GM21515 (cell line): ENCODE results near the gene FGF1.

Experiments
- ATAC-seq: cut with Tn5 transposase; IDR thresholded peaks from one replicate; pipeline ENCODE4 v1.9.1; 2021; ENCODE audit not compliant: unreplicated experiment

Gene FGF1

GRCh38 chr5:142615948-142616347 lies 69.9 kb downstream of the FGF1 start:
- ATAC-seq = no peak

- no peak for ATAC-seq
These were observed 71.8 kb downstream of the FGF1 start for GRCh38 chr5:142614054-142614453.

DNA sequence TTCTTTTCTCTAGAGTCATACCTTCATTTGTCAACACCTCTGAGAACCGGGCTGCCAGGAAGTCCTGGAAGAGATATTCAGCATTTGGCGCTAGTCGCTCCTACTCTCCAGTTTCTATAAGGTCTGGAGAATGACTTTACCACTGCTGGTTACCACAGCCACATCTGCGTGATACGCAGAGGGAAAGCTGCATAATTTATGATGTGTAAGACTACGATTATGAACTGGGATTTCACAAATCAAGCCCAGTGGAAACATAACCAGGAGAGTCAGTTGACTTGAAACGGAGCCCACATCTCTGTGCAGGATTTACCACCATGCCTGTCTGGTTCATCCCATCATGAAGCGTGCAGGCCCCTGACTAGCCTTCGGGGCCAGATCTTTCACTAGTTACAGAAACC lies 72.6 kb downstream of the FGF1 start:
- no peak for ATAC-seq

DNA sequence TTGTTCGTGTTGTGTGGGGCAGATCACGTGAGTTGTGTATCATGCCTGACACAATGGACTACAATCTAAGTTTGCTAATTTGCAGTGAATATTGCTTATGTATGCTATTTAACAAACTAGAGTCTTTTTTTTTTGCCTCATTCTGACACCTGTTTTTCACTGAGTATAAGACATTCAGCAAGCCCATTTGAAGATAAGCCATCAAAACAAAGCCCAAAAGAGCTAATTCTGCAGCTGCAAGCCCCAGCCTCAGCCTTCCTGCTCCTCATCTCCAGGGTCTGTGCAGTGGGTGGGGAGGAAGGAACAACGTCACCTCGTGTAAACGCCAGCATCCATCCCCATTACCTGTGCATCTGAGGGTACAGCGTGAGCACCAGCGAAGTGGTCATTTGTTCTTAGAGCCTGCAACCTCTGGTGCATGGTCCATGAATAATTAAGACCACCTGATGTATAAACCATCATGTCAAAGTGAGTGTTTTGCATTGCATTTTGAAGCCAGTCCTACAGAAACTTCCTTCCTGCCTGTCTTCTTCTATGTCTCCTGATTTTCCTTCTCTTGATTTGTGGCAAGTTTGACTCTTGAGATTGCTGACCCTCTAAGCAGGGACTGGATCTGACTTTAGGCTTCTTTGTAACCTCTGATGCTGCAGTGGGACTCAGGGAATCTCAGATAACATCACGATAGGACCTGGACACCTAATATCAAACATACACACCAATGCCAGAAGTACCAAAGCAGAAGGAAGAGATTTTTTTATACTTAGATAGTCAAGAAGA lies 73.2 kb downstream of the FGF1 start:
- ATAC-seq = no peak

DNA sequence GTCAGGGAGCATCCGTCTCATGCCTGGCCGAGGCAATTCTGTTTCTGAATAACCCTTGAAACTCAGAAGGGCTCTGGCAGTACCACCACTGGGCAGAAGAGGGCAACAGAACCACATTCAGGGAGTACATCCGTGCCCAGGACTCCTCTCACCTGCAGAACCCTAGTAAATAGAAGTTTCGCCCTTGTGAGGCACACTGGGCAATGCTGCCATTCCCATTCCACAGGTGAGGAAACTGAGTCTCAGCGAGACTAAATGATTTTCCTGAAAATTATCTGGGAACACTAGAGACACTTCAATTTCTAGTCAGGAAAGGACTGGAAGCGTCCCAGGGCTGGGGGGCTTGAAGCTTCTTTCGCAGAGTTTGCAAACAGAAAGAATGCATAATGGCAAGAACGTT lies 74.7 kb downstream of the FGF1 start:
- peak; percentile 88 for ATAC-seq

- no peak for ATAC-seq
These were observed 75.5 kb downstream of the FGF1 start for GRCh38 chr5:142610176-142611001.

GRCh38 chr5:142609142-142609541 lies 76.7 kb downstream of the FGF1 start:
- no peak for ATAC-seq

DNA sequence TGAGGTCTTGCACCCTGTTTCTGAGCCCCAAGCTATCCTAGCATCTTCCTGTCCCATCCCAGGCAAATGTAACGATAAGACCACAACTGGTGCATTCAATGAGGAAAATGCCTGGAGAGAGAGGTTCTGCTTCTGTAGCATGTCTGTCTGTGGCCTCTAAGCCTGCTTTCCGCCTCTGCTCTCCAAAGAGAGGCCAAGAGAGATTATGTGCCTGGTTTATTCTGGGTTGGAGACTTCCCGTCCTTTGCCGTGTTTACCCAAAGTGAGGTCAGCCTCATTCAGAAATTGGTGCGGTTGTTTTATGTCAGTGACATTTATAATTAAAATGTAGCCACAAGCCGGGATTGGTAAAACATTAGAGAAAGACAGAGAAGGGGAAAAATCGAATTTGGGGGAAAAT lies 77.8 kb downstream of the FGF1 start:
- no peak for ATAC-seq

DNA sequence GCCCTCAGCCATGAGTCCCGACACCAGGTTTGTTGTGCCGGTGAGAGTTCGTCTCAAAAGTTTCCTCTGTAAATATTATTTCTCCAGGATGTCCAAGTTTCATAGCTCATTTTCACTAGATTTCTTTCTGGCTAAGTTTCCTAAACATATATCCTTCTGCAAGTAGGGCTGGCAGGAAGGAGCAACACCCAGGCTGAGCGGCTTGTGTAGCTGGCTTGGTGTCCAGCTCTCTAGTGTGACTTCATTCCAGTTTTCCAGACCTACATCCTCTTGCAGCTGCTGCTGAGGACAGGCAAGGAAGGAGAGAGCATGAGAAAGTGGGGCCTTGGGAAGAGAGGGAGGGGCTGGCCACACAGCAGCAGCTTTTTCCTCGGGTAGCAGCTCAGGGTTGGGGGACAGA lies 80.3 kb downstream of the FGF1 start:
- ATAC-seq = no peak

DNA sequence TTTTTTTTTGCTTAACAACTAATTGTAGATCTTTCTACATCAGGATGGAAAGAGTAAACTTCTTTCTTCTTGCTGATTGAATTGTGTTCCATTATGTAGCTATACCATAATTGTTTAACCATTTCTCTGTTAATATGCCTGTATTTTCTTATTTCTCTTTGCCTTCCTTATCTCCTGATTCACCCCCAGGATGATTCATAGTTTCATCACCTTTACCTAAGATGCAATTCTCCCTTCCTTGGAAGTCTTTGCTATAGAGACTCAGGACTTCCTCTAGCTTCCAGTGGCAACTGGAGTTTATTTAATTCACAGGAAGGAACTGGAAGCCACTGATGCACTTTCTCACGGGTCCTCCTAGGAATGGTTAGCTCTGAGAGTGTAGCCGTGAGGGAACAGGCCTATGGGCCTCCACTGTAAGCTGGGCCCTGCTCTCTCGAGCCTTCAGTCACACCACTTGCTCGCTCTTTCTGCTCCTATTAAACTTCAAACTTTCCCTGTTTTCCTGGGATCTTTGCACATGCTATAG lies 83.1 kb downstream of the FGF1 start:
- ATAC-seq = no peak

DNA sequence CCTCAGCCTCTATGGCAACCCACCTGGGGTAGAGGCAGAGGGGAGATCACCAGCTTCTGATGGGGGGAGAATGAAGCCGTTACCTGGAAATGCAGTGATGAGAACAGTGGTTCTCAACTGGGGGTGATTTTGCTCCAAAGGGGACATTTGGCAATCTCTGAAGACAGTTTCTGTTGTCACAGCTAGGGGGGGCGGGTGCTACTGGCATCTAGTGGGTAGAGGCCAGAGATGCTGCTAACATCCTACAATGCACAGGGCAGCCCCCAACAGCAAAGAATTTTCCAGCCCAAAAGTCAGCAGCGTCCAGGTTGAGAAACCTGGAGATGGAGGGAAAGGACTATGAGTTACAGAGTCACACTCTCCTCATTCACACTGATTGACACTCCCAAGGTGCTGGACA lies 84.5 kb downstream of the FGF1 start:
- ATAC-seq = no peak

- ATAC-seq = no peak
These were observed 85.1 kb downstream of the FGF1 start for GRCh38 chr5:142600611-142601358.

DNA sequence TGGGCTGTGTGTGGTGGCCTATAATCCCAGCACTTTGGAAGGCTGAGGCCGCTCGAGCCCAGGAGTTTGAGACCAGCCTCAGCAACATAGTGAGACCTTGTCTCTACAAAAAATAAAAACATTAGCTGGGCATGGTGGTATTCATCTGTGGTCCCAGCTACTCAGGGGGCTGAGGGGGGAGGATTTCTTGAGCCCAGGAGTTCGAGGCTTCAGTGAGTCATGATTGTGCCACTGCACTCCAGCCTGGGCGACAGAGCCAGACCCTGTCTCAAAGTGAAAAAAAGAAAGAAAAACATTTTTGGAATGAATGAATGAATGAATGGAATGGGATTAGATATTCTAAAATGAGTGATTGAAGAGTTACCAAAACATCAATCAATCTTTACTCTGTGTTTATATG lies 85.8 kb downstream of the FGF1 start:
- ATAC-seq = no peak

GRCh38 chr5:142598338-142598700 lies 87.6 kb downstream of the FGF1 start:
- no peak for ATAC-seq

- no peak for ATAC-seq
These were observed 88.1 kb downstream of the FGF1 start for GRCh38 chr5:142597546-142598337.

GRCh38 chr5:142597025-142597424 lies 88.9 kb downstream of the FGF1 start:
- no peak for ATAC-seq

DNA sequence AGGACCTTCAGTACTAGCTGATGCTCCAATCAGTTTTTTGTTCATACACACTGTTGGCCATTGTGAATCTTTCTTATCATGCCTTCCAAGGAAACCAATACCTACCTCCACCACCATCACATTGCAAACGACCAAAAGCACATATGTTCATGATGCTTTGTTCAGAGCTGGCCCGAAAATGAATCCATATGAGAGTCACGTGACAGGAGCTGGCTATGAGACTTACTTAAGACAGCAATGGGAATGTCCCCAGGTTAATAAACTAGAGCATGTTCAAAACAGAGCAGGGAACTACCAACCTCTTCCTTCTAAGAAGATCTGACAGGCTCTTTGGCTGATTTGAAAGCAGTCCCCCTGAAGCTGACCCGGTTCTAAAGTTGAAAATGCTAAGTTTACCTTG lies 93.5 kb downstream of the FGF1 start:
- ATAC-seq = no peak

- no peak for ATAC-seq
These were observed 95.2 kb downstream of the FGF1 start for GRCh38 chr5:142590451-142591231.

DNA sequence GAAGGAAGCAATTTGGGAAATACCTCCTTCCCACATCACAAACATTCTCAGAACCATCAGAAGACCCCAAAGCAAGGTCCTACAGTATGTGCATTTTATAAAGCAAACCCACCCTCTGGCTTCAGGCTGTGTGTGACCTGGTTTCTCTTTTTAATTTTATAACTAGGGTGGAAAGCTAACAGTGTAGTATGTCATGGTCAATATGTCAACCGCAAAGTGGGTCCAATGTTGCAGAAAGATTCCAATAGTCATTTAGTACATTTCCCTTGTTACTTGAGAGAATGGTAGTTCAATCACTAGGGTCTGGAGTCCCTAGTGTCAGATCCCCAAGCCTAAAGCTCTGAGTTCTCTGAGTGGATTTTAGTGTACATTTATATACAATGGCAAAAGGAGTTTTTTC lies 96.2 kb downstream of the FGF1 start:
- no peak for ATAC-seq
